LoVo (cell line): Measurements from ENCODE around the gene RAB4A.
"Not testable (repeated sequence)": the region's sequence is repeated elsewhere in the genome, so short reads cannot be mapped to it uniquely, and the experiment has no call there.

ENCODE experiments used
- DNase-seq: peaks from one replicate; pipeline ENCODE4 v3.0.0-alpha.2; 2016; ENCODE audit warnings: low spot score

The RAB4A gene

DNA sequence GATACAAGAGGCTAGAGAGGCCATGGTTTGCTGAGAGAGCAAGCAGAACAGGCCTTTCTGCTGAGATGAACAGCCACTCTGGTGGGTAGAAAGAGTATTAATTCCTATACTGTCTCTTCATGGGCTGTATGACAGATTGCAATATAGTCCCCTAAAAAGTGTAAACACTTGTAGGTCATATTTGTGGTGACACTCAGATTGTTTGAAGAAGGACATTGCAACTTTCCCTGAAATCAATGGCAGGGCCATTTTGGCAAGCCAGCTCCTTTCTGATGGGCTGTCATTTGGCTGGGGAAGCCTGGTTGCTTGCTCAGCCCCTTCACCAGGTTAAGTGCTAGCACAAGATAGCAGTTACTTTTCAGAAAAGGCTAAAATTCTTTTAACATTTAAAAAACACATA, 27.5 kb downstream of the RAB4A start:
- DNase-seq = no peak

DNA sequence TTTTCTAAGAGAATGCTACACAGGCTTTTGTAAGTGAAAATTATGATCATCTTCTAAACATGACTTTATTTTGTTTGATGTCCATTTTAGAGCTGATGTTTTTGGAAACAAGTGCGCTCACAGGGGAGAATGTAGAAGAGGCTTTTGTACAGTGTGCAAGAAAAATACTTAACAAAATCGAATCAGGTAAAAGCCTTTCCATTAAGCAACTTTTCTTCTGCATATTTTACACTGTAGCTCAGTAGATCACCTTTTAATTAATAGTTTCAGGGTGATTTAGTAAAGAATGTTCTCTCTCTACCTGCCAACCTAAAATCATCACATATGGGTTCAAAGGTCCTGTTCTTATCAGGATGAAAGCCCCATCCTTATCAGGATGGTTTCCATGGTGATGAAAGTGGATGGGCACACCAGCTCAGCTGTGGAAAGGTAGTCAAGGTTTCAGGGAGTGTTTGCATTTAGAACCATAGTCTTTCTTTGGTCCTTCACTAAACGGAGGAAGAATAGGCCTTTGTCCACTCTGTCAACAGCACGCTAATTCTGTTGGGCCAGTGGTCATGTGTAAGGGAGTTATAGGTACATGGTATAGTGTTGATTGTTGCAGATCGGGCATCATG, 28.1 kb downstream of the RAB4A start:
- no peak for DNase-seq

DNA sequence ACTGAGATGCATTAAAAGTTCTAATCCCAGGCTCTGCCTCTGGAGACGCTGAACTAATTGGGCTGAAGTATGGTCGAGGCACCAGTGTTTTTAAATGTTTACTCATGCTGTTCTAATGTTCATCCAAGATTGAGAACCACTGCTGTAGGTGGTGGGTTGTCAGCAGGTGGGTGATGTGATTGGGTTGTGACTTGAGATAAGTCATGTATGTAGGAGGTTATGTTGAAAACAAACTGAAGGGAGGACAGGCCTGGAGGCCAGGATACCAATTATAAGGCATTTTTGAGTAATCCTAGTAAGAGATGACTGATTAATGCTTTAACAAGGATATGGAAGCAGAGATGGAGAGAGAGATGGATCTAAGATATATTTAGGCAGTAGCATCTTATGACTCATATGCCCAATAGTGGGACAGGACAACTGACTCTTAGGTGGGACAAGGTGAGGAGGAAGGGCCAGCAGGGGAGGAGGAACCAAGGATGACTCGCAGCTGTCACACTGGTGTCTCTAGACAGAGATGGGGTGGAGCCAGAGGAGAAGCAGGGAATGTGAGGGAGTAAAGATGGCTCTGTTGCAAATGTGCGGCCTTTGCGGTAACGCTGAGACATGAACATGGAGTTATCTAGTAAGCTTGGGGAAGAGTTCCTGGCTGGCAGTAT, 29.3 kb downstream of the RAB4A start:
- no peak for DNase-seq

DNA sequence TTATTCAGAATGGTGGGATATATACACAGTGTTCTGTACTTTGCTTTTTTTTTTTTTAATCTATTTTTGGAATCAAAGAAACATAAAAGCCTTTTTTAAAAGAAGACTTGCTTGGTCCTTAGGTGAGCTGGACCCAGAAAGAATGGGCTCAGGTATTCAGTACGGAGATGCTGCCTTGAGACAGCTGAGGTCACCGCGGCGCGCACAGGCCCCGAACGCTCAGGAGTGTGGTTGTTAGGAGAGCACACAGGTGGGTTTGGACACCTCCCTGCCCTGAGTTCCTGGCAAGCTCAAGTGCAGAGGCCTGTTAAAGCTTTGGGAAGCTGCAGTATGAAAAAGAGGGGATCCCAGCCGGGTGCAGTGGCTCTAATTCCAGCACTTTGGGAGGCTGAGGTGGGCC, 31.8 kb downstream of the RAB4A start:
- DNase-seq = no peak

DNA sequence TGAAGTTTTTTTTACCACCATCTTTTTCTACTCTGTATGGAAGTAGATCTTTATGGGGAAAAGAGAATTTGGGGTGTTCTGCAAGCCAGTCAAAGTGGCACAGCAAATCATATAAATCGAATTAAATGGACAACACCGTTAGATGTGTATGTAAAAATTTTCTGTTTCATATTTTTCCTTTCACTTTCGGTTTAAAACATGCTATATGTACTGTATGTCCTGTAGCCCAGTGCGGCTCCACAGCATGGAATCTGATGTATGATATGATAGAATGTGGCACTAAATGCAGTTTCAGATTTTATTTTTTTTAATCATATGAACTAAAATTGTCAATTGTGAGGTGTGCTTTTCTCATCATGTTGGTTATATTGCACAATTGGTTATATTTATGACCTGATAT, 32.9 kb downstream of the RAB4A start:
- DNase-seq = no peak

DNA sequence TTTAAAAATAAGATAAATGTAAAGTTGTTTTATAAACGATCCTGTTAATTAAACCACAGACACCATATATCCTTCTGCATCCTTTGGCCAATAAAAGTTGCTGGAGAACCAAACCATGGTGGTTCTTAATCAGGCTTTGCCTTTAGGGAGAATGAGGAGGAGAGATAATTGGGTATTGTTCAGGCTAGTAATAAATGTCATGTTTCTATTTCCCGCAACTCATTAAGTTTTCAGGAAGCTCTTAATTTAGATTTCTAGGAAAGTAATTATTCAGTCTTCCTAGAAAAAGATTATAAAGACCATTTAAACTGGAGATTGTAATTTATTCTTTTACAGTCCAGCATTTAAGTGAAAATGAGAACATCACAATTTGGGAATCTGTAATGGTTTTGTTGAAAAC, 34.5 kb downstream of the RAB4A start:
- no peak for DNase-seq

DNA sequence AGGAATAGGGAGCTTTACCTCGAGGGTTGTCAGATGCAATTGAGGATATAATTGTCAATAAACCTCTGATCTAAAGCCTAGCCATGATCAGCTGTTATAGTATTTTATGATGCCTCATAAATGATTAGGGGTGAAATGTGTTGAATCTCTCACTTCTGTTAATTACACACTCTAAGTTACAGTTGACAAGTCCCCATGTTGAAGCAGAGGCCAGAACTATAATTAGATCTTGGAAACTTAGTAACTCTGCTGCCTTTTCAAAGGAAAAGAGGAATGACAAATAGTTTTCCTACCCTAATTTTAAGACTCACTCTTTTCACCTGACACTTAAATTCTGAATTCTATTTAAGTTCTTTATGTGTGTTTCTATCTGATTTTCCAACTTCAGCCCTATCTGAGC, 38.2 kb downstream of the RAB4A start:
- DNase-seq = no peak

DNA sequence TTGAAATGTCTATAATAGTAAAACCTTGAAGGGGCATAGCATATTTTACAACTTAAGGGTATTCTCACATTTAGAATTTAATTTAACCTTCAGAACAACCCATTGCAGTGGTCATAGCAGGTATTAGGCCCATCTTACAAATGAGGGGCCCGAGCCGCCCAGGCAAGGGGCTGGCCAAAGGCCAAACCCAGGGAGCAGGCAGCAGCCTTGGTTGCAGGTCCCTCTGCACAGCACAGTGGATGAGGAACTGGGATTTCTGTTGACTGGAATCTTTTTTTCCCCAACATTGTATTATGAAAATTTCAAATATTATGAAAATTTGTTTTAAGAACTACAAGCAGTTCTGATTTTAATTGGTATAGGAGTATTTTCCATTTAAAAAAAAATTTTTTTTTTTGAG, 38.8 kb downstream of the RAB4A start:
- DNase-seq = no peak

DNA sequence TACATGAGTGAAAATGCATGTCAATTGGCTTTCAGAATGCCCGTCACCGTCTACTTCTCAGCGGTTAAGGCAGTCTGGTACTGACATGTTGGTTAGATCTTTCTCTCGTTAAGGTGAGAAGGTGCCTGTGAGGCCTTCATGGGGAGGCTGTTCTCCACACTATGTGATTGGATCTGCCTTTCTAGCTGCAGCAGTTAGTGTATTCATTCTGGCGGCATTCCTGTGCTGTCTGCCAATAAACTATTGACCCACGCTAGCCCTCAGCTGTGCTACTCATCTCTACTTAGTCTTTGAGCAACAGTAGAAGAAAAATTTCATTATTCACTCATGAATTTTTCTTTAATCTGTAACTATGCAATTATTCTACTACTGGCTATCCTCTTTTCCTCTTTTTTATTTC, 39.9 kb downstream of the RAB4A start:
- no peak for DNase-seq

DNA sequence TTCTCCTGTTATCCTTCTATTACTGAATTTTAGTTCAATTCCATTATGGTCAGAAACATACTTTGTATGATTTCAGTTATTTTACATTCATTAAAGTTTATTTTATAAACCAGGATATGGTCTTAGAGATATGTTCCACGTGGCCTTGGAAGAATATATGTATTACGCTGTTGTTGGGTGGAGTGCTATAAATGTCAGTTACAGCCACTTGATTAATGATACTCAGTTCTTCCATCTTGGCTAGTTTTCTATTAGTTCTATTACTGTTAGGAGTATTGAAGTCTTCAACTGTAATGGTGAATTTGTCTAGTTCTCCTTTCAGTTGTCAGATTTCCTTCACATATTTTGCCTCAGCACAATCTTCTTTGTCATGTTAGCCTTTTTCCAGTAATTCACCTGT, 45.3 kb downstream of the RAB4A start:
- no peak for DNase-seq

DNA sequence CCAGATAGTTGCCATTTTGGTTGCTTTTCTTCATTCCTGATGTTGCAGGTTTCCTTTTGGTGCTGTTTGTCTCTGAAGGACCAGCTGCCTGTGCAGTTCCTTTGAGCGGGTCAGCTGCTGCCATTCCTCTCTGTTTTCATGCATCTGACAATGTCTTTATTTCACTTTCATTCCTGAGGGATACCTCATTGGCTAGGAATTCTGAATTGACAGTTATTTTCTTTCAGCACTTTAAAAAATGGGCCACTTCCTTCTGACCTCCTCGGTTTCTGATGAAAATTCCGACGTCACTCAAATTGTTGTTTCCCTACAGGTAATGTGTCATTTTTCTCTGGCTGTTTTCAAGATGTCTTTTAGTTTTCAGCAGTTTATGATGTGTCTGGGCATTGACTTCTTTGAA, 47.1 kb downstream of the RAB4A start:
- no peak for DNase-seq

DNA sequence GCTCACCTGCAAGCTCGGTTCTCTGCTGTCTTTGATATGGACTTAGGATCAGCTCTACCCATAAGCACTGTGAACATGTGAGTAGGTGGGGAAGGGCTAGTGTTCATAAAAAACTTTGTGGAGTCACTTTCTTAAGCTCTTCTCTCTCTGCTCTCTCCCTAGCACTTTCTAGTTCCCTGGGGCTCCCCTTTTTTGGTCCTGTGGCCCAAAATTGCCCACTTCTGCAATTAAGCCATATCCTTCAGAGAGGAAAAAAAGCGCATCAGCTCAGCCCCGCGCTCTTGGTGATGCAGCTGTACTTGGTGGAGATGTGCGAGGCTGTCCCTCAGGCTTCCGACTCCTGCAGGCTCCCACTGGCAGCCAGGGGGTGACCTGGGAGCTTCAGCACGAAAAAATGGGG, 48.6 kb downstream of the RAB4A start:
- DNase-seq = no peak

DNA sequence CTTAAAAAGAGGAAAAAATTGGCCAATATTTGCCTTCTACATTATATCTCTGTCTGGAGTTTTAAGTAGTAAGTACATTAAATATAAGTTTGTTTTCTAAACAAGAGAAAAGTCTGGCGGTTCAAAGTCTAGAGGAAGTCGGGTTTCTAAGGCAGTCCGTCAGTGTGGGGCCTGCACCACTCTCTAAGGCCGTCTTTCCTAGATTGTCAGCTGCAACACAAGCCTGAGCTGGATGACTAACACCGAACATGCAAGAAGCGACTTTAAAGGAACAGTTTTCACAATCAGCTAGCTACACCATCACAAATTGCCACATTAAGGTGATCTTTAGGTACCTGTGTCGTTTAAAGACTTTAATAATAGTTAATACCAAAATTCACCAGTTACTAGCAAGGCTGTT, 52.3 kb downstream of the RAB4A start:
- DNase-seq = no peak

DNA sequence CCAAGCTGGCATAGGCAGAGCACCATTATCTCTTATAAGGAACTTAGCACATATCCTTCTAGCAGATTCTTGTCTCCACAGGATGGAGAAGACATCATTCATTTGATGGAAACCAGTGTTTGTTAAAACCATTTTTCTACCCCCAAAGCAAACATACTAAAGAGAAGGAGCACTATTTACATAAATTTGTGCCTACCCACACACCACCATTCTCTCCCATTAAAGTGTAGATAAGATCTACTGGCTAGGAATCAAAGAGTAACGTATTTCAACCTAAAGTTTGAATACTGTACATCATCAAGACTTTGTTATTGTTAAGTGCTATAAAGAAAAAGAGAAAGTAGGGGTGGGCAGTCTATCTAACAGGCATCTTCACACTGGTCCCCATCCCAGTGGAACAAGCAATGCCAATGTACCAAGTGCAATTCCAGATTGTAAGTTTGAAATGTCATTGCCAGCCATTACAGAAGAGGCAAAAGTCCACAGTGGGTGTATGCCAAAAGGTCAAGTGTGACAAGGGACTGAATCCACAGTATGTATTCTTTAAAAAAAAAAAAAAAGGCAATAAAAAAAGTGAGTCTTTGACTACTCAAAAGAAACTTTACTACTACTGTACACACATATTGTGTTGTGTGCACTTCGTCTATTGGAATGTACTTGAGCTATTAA, 53.1 kb downstream of the RAB4A start:
- DNase-seq = no peak

DNA sequence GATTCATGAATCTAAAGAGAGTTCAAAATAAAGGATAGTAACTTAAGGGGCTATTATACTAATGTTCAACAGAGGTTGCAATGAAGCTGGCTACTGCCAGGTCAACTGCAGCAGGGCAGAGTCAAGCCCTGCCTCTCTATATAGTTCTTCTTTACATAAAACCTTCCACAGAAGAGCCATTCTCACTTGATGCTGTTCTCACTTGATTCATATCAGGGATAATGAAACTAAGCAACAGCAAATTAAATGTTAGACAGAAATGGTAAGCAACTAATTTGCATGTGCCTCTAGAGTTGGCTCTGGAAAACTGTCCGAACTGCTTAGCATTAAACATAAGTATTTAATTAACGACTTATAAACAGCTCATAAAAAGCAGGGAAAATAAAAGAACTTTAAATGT, 54.5 kb downstream of the RAB4A start:
- DNase-seq = no peak

DNA sequence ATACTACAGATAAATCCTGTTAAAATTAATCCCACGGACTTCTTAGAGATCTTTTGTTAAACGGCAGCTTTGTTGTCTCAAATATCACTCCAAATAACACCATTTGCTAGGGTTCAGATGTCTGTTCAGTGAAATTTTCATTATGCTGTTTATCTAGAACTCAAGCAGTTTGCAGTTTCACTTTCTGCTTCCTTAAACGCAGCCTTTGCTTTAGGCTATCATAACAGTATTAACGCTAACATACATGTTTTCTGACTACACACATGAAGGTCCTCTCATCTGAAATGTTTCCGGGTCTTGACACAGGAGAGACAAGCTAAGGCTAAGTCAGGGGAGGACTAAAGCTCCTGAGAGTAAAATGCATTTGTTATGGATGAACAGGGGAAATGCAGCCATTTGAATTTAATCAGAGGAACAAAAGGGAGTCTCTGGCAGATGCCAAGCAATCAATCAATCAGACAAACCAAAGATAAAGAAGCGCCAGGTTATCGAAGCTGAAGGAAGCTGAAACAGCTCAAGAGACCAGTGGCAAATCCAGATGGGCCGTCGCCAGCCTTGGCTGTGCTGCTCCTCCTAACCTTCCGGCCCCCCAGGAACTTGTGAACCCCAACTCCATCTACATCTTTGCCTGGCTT, 55.1 kb downstream of the RAB4A start:
- no peak for DNase-seq

DNA sequence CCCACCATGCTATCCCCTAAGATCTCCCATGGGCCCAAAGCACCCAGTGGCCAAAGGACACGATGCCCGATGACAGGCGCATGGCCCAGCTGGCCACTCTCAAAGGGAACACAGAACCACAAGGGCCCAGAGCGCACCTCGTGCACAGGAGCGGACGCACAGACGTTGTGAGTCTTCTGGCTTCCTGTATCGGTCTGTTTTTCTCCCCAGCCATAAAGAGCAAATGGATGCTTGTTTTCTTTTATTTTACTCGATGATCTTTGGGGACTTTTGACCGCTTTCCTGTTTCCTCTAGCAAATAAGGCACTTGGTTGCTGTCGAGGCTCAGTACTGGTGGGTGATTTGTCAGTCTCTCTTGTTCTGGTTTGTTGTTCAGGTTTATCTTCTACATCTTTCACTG, 55.7 kb downstream of the RAB4A start:
- no peak for DNase-seq

DNA sequence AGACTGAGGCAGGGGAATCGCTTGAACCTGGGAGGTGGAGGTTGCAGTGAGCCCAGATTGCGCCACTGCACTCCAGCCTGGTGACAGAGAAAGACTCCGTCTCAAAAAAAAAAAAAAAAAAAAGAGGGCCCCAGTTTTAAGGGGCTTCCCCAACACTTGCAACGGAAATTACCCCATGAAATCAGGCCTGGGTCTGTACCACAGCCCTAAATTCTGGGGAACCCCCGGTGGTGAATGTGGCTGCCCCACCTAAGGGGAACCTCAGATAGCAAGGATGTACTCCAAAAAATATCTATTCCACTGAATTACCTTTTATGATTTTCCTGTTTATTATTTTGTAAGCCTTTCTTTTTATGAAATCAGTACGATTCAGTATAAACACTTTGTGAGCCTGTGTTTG, 56.9 kb downstream of the RAB4A start:
- not testable (repeated sequence) for DNase-seq

DNA sequence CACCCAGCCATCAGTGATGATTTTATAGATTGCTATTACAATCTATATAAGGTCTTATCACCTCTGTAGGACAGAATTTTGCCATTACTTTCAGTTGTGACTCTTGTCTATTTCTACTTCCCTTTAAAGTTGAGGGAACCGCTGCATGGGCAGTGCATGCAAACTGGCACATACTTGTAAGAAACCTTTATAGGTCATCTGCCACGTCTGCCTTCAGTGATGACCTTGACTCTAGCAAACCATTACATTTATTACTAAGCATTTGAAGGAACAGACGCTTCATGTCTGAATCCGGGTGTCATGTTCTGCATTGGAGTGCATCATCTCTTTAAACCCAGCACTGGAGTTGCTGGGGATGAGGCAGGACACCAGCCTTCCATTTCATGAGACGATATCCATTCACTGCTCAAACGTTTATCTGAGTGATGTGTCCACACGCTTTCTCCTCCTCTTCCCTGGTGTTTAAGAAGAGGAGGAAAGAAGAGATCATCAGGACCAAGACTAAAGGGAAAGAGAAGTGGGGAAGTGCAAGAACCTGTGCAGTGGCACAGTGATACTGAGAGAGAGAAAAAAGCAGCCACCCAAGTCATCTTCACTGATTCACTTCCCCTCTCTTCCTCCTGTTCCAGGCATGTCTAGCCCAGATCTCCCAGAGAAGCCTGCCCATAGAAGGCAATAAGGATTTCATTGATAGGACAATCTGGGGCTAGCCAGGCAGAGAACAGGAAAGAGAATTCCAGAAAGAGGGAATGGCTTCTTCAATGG, 57.9 kb downstream of the RAB4A start:
- DNase-seq = no peak

DNA sequence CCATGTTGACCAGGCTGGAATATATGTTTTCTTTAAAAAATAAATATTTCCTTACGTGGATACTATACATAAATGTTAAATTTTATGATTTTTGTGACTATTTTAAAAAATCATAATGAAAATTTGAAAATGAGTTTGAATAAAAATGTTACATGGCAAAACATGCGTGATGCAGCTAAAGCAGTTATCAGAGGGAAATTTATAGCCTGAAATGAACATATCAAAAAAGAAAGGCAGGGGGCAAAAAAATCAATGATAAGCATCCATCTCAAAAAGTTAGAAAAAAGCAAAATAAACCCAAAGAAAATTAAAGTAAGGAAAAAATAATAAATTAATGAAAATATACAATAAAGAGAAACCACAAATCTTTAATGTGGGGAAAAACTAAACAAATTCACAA, 63.4 kb downstream of the RAB4A start:
- DNase-seq = no peak

DNA sequence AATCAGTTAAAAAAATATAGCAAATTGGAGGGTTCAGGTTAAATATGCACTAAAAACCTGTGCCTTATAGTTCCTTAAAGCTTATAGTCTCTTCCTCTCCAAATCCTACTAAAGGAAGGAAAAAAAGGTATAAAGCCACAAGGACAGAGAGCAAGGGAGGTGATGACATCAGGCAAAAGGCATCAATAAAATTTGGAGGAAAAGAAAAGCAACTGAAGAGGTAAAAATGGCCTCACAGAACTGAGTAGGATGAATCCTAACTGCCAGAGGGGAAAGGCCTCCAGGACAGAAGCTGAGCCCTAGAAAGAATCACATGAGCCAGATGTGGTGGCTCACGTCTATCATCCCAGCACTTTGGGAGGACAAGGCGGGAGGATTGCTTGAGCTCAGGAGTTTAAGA, 63.8 kb downstream of the RAB4A start:
- DNase-seq = no peak

DNA sequence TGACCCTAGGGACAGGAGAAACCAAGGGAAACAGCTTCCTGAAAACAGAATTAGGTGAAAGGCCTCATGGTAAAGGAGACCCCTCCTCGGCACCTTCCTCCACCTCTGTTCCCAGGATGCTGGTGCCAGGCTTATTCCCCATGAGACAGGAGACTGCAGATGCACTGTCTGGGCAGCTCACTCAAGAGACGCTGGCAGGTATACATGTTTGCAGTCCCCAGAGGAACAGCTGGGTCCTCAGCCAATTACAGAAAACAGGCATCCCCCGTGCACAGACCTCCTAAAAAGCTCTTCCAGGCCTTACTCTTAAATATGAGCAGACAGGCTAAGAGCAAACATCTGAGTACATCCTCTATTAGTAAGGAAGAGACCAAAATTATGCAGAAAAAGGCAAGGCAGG, 65.4 kb downstream of the RAB4A start:
- DNase-seq = no peak

DNA sequence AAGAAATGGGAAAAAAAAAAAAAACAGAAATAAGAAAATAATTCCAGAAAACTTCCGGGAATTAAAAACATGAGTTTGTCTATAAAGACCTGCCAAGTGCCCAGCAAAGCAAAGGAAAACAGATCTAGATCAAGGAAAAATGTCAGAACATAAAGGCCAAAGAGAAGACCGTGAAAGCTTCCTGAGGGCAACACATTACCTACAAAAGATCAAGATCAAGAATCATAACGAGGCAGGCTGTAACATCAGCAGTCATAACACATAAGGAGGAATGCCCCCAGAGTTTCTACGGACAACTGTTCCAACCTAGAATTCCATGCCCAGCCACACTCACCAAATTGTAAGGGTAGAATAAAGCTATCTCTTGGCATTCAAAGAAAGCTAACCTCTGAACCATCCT, 68.2 kb downstream of the RAB4A start:
- no peak for DNase-seq
